GM12891 (cell line): Measurements from ENCODE around the gene GOSR2.

Experiments
- PAX5 ChIP-seq: IDR thresholded peaks from 2 replicates; pipeline ENCODE4 v1.6.1; 2011; ENCODE audit warnings: low read length, moderate library complexity, mild to moderate bottlenecking; ENCODE audit not compliant: insufficient read depth, severe bottlenecking
- POLR2A ChIP-seq: IDR thresholded peaks from 2 replicates; pipeline ENCODE4 v1.6.1; 2011; ENCODE audit warnings: low read depth, low read length, control low read depth
- POLR2AphosphoS5 ChIP-seq: IDR thresholded peaks from 2 replicates; pipeline ENCODE4 v1.6.1; 2011; ENCODE audit warnings: low read depth, low read length, control low read depth
- SPI1 ChIP-seq: IDR thresholded peaks from 2 replicates; pipeline ENCODE4 v1.6.1; 2011; ENCODE audit warnings: low read depth, low read length, control low read depth
- TAF1 ChIP-seq: IDR thresholded peaks from 2 replicates; pipeline ENCODE4 v1.6.1; 2011; ENCODE audit warnings: low read depth, low read length, control low read depth

- TF ChIP-seq POLR2A = no peak; the same call in 1 of the 2 replicates
- TF ChIP-seq SPI1 = no peak
- no peak for TF ChIP-seq POLR2AphosphoS5
- TF ChIP-seq TAF1 = no peak
- no peak for TF ChIP-seq PAX5
These were observed 24.3 kb downstream of the GOSR2 start for GRCh38 chr17:46947216-46947615.
